Right kidney (tissue), 1 donor: ENCODE data around the gene SSNA1.
"Not testable (repeated sequence)": the region's sequence is repeated elsewhere in the genome, so short reads cannot be mapped to it uniquely, and the experiment has no call there.

Experiments
- DNase-seq: peaks from one replicate; pipeline ENCODE4 v3.0.0-alpha.2; 2016

The SSNA1 gene

DNA sequence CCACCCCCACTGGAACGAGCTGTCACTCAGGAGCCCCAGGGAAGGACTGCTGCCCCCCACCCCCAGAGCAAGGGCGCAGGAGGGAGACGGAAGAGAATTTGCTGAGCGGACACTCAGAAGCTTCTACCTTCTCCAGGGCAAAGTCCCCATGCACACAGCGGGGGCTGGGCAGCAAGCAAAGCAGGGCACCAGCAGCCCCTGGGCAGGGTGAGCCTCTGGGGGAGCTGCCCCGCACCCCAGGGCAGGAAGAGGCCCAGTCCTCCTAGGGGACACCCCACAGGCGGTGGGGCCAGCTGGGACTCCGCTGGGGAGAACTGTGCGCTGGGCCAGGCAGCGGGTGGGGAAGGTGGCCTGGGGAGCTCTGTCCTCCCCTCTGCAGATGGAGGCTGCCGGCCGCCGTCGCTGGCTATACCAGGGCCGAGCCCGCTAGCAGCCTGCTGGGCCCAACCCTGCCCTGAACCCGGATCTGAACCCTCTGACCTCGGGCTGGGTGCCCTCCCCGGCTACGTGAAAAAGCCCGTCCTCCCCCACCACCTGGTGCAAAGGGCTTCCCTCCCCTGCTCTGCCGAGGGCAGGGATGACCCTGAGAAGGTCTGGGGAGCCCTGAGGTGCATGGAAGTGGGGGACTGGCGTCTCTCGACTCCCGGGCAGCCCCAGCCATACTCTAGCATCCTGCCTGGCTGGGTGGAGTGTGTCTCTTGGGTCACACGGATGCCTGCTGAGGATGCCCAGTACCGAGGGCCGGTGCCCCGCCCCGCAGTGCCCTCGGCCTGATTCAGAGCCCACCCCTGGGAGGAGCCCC, 41.6 kb downstream of the SSNA1 start:
- no peak for DNase-seq

- DNase-seq: no peak
Observed at GRCh38 chr9:137230705-137231371, 42.4 kb downstream of the SSNA1 start, which contains the start of gene SLC34A3. Gene SLC34A3, plus strand, starts transcription at chr9:137230901. Its CDS starts 802 bp downstream, at chr9:137231703.

DNA sequence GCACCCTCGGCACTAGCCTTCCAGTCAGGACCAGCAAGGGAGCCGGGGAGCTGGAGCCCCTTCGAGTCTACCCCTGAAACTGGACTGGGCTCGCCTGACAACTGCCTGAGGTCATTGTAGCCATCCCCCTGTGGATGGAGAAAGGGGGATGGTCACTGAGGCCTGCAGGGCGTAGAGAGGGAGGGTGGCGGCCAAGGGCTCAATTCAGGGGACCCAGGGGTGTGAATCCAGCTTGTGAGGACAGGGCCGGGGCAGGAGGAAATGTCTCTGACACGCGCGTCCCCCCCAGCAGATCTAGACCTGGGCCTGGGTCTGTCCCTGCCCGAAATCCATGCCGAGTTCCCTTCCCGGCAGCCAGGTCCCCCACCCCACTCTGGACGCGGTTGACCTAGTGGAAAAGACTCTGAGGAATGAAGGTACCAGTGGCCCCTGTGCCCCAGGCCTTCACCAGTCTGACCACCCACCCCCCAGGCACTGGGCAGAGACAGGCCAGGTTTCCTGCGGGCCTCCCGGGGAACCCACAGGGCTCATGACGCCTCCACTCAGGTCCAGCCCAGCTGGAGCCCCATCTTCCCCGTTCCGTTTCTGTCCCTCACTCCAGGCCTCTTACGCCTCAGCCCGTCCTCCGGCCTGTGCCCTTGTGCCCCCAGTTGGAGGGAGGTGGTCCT, 43.0 kb downstream of the SSNA1 start:
- DNase-seq: no peak

DNA sequence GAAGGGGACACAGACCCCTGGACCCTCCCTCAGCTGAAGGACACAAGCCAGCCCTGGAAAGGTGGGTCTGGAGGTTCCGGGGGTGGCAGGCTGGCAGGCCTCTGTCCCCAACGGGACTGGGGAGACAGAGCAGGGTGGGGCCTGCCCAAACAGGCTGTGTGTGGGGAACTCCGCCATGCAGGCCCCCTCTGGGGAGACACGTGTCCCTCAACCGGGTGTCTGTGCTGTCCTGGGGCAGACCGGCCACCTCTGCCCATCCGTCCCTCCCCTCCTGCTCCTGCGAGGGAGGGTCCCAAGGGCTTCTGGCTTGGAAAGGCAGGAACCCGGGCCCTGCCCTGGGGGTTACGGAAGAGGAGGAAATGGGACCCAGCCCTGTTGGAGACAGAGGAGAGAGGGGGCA, 43.6 kb downstream of the SSNA1 start:
- DNase-seq: no peak

- DNase-seq: peak; percentile 6
Observed at GRCh38 chr9:137232510-137232909, 44.0 kb downstream of the SSNA1 start.

DNA sequence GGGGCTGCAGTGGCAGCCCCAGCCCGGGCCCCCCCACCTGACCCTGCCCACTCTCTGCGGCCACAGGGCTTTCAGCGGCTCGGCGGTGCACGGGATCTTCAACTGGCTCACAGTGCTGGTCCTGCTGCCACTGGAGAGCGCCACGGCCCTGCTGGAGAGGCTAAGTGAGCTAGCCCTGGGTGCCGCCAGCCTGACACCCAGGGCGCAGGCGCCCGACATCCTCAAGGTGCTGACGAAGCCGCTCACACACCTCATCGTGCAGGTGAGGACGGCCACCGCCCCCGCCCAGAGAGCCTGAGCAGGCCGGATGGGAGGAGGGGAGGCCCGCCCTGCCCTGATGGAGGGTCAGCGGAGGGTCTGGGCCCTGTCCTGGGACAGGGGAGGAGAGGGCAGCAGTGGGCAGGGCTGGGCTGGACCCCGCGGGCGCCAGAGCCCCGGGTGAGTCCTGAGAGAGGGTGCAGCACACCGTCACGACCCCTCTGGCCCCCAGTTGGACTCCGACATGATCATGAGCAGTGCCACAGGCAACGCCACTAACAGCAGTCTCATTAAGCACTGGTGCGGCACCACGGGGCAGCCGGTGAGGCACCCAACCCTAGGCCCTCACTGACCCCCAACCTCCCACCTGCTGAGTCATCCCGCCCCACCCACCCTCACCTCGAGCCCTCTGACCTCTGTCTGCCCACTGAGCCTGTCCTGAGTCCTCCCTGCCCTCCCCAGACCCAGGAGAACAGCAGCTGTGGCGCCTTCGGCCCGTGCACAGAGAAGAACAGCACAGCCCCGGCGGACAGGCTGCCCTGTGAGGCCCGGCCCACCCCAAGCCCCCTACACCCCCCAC, 44.9 kb downstream of the SSNA1 start:
- DNase-seq: no peak

DNA sequence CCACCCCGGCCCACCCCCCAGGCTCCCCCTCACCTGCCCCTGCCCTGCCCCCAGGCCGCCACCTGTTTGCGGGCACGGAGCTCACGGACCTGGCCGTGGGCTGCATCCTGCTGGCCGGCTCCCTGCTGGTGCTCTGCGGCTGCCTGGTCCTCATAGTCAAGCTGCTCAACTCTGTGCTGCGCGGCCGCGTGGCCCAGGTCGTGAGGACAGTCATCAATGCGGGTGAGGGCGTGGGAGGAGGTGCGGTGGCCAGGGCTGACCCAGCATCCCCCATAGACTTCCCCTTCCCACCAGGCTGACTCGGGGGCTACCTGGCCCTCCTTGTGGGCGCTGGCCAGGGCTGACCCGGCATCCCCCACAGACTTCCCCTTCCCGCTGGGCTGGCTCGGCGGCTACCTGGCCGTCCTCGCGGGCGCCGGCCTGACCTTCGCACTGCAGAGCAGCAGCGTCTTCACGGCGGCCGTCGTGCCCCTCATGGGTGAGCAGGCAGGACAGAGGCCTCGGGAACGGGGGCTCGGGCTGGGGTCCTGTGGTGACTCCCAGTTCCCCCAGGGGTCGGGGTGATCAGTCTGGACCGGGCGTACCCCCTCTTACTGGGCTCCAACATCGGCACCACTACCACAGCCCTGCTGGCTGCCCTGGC, 45.7 kb downstream of the SSNA1 start:
- DNase-seq: peak; percentile 38

DNA sequence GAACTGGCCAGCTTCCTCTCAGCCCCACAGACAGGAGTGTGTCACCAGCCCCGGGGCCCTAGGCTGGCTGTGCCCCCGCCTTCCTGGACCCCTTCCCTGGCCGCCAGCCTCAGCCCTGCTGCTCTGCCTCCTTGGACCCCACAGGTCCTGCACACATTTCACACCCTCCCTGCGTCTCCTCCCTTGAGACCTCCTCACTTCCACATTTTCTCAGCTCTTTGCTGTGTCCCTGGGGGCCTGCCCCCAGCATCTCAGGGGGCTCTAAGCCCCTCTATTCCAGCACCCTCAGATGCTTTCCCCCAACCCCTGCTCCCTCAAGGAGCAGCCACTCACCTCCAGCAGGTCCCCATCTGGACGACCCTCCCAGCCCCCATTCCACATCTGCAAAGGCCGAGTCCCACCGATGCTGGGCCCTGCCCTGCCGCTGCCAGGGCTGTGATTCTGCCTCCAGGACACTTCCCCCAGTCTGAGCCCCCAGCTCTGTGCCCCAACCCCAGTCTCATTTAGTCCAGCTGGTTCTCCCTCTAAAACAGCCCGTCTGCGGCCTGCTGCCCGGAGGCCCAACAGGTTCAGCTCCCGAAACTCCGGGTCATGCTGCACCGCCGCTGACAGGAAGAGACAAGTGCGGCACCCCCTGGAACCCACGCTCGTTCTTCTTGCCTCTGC, 46.4 kb downstream of the SSNA1 start:
- no peak for DNase-seq

- no peak for DNase-seq
Observed at GRCh38 chr9:137235424-137236237, 47.2 kb downstream of the SSNA1 start.

- peak; percentile 85 for DNase-seq
Observed at GRCh38 chr9:137236238-137236935, 47.9 kb downstream of the SSNA1 start.

DNA sequence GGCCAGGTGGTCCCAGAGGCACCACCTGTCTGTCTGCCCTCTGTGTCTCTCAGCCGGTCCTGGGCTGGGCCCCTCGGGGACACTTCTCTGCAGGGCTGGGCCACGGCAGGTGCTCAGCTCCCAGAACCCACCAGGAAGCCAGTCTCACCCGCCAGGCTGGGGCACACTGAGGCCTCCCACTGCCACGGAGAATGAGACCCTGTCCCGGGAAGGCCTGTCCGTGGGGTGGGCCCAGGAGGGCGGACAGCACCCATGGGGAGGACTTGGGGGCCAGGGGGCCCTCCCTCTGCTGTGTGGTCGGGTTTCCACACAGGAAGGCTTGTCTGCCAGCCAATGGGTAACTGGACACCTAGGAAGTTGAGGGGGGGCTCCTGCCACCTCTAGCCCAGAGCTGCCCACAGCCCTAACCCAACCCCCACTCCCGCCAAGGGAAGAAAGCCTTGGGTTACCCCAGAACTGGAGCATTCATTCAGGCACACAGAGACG, 48.5 kb downstream of the SSNA1 start:
- no peak for DNase-seq

GRCh38 chr9:137237759-137238726, 49.6 kb downstream of the SSNA1 start:
- no peak for DNase-seq

GRCh38 chr9:137239541-137240200, 51.2 kb downstream of the SSNA1 start:
- not testable (repeated sequence) for DNase-seq
